HEK293 (cell line): ENCODE measurements around the gene HEMK1.

Experiments
- CTCF ChIA-PET: fragments of 350-600 bp; formaldehyde crosslinking; extraction: SDS; loops from one replicate; lab custom pipeline; 2021; ENCODE audit warnings: antibody characterized with exemption; lab: Yijun Ruan, JAX
- POLR2A ChIA-PET: fragments of 300-600 bp; formaldehyde crosslinking; extraction: SDS; loops from one replicate; lab custom pipeline; 2020; ENCODE audit warnings: antibody characterized with exemption, inconsistent platforms; lab: Yijun Ruan, JAX
- H3K27ac ChIP-seq: fragments of 200-500 bp; sonication (Bioruptor generic); 2 replicates; pipeline ENCODE4 v1.5.1; 2014; ENCODE audit warnings: low read depth, low read length, control low read depth, inconsistent platforms; ENCODE audit errors: extremely low read depth
- H3K36me3 ChIP-seq, 2 experiments: fragments of 200-500 bp in 1 of 2; sonication (Bioruptor generic) in 1 of 2; 1 replicate in 1 of 2; 2 replicates in 1 of 2; pipeline ENCODE4 v1.5.1; 2014 to 2017; ENCODE audit warnings: inconsistent platforms in 2 of 2, low read length in 2 of 2; ENCODE audit not compliant: control insufficient read depth in 2 of 2, insufficient read depth in 1 of 2
- H3K4me1 ChIP-seq: fragments of 200-500 bp; sonication (Bioruptor generic); 2 replicates; pipeline ENCODE4 v1.5.1; 2014; ENCODE audit warnings: mild to moderate bottlenecking, low read length, inconsistent platforms; ENCODE audit not compliant: control insufficient read depth, insufficient read depth
- H3K4me3 ChIP-seq: 2 replicates; pipeline ENCODE4 v1.5.1; 2011; ENCODE audit warnings: low read depth, mild to moderate bottlenecking, control low read depth, low read length, moderate library complexity
- H3K9me3 ChIP-seq: fragments of 200-500 bp; sonication (Bioruptor generic); 2 replicates; pipeline ENCODE4 v1.5.1; 2014; ENCODE audit warnings: low read depth, low read length, inconsistent platforms; ENCODE audit not compliant: control insufficient read depth, insufficient read depth
- GFI1B ChIP-seq: fragments of 450-650 bp; formaldehyde crosslinking; IDR thresholded peaks from 2 replicates; pipeline ENCODE4 v1.5.1; 2016; ENCODE audit warnings: missing biosample characterization, missing genetic modification characterization
- HOXC10 ChIP-seq: sonication (generic); formaldehyde crosslinking; IDR thresholded peaks from 2 replicates; pipeline ENCODE4 v1.8.1; 2023; ENCODE audit warnings: mild to moderate bottlenecking, missing genetic modification reagents
- OVOL3 ChIP-seq: fragments of 450-650 bp; formaldehyde crosslinking; IDR thresholded peaks from 2 replicates; pipeline ENCODE4 v1.5.1; 2016; ENCODE audit warnings: missing biosample characterization, missing genetic modification characterization
- SALL2 ChIP-seq: fragments of 450-650 bp; formaldehyde crosslinking; IDR thresholded peaks from 2 replicates; pipeline ENCODE4 v1.5.0; 2017; ENCODE audit warnings: missing biosample characterization, mild to moderate bottlenecking, missing genetic modification characterization, borderline replicate concordance
- TRIM28 ChIP-seq: IDR thresholded peaks from 2 replicates; pipeline ENCODE4 v1.6.1; 2011; ENCODE audit warnings: low read length, control low read depth, borderline replicate concordance
- WT1 ChIP-seq: fragments of 450-650 bp; formaldehyde crosslinking; IDR thresholded peaks from 2 replicates; pipeline ENCODE4 v1.5.1; 2016; ENCODE audit warnings: missing biosample characterization, missing genetic modification characterization
- YY2 ChIP-seq: fragments of 450-650 bp; formaldehyde crosslinking; IDR thresholded peaks from 2 replicates; pipeline ENCODE4 v1.5.1; 2016; ENCODE audit warnings: missing biosample characterization, missing genetic modification characterization
- ZNF148 ChIP-seq: fragments of 450-650 bp; formaldehyde crosslinking; IDR thresholded peaks from 2 replicates; pipeline ENCODE4 v1.5.0; 2017; ENCODE audit warnings: missing biosample characterization, missing genetic modification characterization, borderline replicate concordance
- ZNF221 ChIP-seq: fragments of 450-650 bp; formaldehyde crosslinking; IDR thresholded peaks from 2 replicates; pipeline ENCODE4 v1.5.1; 2017; ENCODE audit warnings: missing biosample characterization, missing genetic modification characterization, borderline replicate concordance
- ZNF223 ChIP-seq: fragments of 450-650 bp; formaldehyde crosslinking; IDR thresholded peaks from 2 replicates; pipeline ENCODE4 v1.5.1; 2016; ENCODE audit warnings: missing biosample characterization, missing genetic modification characterization
- ZNF248 ChIP-seq: fragments of 450-650 bp; formaldehyde crosslinking; IDR thresholded peaks from 2 replicates; pipeline ENCODE4 v1.5.1; 2017; ENCODE audit warnings: missing biosample characterization, missing genetic modification characterization
- ZNF274 ChIP-seq, 2 experiments: fragments of 200-500 bp in 1 of 2; fragments of 450-650 bp in 1 of 2; sonication (Bioruptor generic) in 1 of 2; formaldehyde crosslinking in 1 of 2; IDR thresholded peaks; 2 replicates each; pipeline versions ENCODE4 v1.5.1 to v1.6.1; 2014 to 2016; ENCODE audit warnings: borderline replicate concordance in 1 of 2, inconsistent platforms in 1 of 2, low read length in 1 of 2, missing biosample characterization in 1 of 2, missing genetic modification characterization in 1 of 2
- ZNF354C ChIP-seq: fragments of 450-650 bp; formaldehyde crosslinking; IDR thresholded peaks from 2 replicates; pipeline ENCODE4 v1.5.1; 2016; ENCODE audit warnings: missing biosample characterization, missing genetic modification characterization, low read depth, borderline replicate concordance
- ZNF423 ChIP-seq: fragments of 450-650 bp; formaldehyde crosslinking; IDR thresholded peaks from 2 replicates; pipeline ENCODE4 v1.5.1; 2016; ENCODE audit warnings: missing biosample characterization, missing genetic modification characterization
- ZNF585B ChIP-seq: fragments of 450-650 bp; formaldehyde crosslinking; IDR thresholded peaks from 2 replicates; pipeline ENCODE4 v1.5.1; 2016; ENCODE audit warnings: missing biosample characterization, missing genetic modification characterization
- ZNF670 ChIP-seq: fragments of 450-650 bp; formaldehyde crosslinking; IDR thresholded peaks from 2 replicates; pipeline ENCODE4 v1.5.1; 2016; ENCODE audit warnings: missing biosample characterization, missing genetic modification characterization, low read depth
- ZNF692 ChIP-seq: fragments of 450-650 bp; formaldehyde crosslinking; IDR thresholded peaks from 2 replicates; pipeline ENCODE4 v1.5.1; 2016; ENCODE audit warnings: missing biosample characterization, missing genetic modification characterization
- ZNF747 ChIP-seq: fragments of 450-650 bp; formaldehyde crosslinking; IDR thresholded peaks from 2 replicates; pipeline ENCODE4 v1.5.1; 2016; ENCODE audit warnings: missing biosample characterization, missing genetic modification characterization
- ZNF791 ChIP-seq: fragments of 450-650 bp; formaldehyde crosslinking; IDR thresholded peaks from 2 replicates; pipeline ENCODE4 v1.5.1; 2016; ENCODE audit warnings: missing biosample characterization, missing genetic modification characterization
- ZNF830 ChIP-seq: fragments of 450-650 bp; IDR thresholded peaks from 2 replicates; pipeline ENCODE4 v1.5.0; 2018; ENCODE audit warnings: missing biosample characterization, missing genetic modification characterization, low read depth, mild to moderate bottlenecking, moderate library complexity
- ZNF843 ChIP-seq: fragments of 450-650 bp; formaldehyde crosslinking; IDR thresholded peaks from 2 replicates; pipeline ENCODE4 v1.5.1; 2016; ENCODE audit warnings: missing biosample characterization, missing genetic modification characterization
- TF ChIP-seq, protein P1 (sequence below): fragments of 450-650 bp; formaldehyde crosslinking; IDR thresholded peaks from 2 replicates; pipeline ENCODE4 v1.5.1; 2016; ENCODE audit warnings: missing biosample characterization, missing genetic modification characterization
- TF ChIP-seq, protein P2 (sequence below): fragments of 450-650 bp; formaldehyde crosslinking; IDR thresholded peaks from 2 replicates; pipeline ENCODE4 v1.5.1; 2016; ENCODE audit warnings: missing biosample characterization, missing genetic modification characterization

Gene HEMK1

GRCh38 chr3:50606596-50606995 lies 37.3 kb downstream of the HEMK1 start (continued):
- TF ChIP-seq, protein P1, sequence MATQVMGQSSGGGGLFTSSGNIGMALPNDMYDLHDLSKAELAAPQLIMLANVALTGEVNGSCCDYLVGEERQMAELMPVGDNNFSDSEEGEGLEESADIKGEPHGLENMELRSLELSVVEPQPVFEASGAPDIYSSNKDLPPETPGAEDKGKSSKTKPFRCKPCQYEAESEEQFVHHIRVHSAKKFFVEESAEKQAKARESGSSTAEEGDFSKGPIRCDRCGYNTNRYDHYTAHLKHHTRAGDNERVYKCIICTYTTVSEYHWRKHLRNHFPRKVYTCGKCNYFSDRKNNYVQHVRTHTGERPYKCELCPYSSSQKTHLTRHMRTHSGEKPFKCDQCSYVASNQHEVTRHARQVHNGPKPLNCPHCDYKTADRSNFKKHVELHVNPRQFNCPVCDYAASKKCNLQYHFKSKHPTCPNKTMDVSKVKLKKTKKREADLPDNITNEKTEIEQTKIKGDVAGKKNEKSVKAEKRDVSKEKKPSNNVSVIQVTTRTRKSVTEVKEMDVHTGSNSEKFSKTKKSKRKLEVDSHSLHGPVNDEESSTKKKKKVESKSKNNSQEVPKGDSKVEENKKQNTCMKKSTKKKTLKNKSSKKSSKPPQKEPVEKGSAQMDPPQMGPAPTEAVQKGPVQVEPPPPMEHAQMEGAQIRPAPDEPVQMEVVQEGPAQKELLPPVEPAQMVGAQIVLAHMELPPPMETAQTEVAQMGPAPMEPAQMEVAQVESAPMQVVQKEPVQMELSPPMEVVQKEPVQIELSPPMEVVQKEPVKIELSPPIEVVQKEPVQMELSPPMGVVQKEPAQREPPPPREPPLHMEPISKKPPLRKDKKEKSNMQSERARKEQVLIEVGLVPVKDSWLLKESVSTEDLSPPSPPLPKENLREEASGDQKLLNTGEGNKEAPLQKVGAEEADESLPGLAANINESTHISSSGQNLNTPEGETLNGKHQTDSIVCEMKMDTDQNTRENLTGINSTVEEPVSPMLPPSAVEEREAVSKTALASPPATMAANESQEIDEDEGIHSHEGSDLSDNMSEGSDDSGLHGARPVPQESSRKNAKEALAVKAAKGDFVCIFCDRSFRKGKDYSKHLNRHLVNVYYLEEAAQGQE (tag by site-specific recombination) = no peak
- TF ChIP-seq ZNF585B (no peak), ZNF692 (tag by site-specific recombination) (no peak), ZNF670 (tag by site-specific recombination) (no peak), ZNF423 (tag by site-specific recombination) (no peak), ZNF221 (tag by site-specific recombination) (no peak)

DNA sequence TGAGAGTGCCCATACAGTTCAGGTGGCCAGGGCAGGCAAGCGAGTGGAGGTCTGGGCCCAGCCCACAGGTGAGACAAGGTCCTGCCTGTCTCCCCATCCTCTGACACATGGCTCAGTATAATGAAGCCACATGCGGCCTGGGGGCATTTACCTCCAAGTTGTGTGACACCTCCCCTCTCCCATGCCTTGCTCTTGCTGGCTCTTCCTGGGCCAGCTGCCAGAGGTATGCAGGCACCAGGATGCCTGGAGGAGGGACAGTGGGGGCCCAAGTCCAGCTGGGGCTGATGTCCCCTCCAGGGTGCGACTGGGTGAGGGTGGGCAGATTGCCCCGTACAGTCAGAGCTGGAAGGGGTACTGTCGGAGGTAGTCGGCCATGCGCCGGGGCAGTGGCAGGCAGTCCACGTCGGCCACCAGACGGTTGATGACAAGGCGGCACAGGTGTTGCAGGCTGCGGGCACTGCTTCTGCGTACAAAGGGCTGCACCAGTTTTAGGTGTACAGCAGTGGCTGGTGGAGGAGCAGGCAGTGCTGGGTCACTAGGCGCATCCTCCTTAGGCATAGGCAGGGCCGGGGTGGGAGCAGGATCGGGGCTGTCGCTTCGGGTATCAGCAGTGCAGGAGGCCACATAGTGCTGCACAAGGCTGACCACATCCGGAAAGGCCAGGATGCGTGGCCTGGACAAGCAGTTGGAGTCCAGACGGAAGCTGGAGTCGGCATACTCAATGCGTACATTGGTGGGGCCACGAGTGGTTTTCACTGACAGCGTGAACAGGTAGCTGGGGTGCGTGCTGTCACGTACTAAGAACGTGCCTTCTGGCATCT lies 38.2 kb downstream of the HEMK1 start:
- Histone ChIP-seq H3K4me3 (no peak overlapping the region), H3K36me3 (peaks cover 0 to 3% of the 10 kb centered on the region in 2 experiments; a peak in 1 of 3 replicates), H3K9me3 (no peaks in the 10 kb centered on the region), H3K4me1 (0 out of 2 replicates have a peak, but pooled peaks cover 2% of the 10 kb centered on the region), H3K27ac (no peak overlapping the region)
- CTCF ChIA-PET = interaction anchor here (0.6 kb wide), 1 partner anchor 418 kb away, joined by 4 read pairs; no protein-coding TSS in a partner anchor
- TF ChIP-seq TRIM28 (no peak), ZNF843 (no peak), ZNF830 (tag by site-specific recombination) (no peak), SALL2 (tag by site-specific recombination) (no peak), ZNF274 (IDR thresholded peaks at IDR 0.05; ENCODE audit: low read length) (no peak), ZNF274 (tag by site-specific recombination; IDR thresholded peaks at IDR 0.05; ENCODE audit: borderline replicate concordance) (no peak), OVOL3 (tag by site-specific recombination) (no peak), ZNF791 (no peak), ZNF354C (tag by site-specific recombination) (no peak), ZNF248 (tag by site-specific recombination) (no peak), GFI1B (tag by site-specific recombination) (no peak), WT1 (tag by site-specific recombination) (no peak), HOXC10 (CRISPR knock-in tag) (no peak), ZNF223 (tag by site-specific recombination) (no peak), YY2 (tag by site-specific recombination) (no peak), ZNF747 (tag by site-specific recombination) (no peak), ZNF148 (tag by site-specific recombination) (no peak)
- TF ChIP-seq, protein P2, sequence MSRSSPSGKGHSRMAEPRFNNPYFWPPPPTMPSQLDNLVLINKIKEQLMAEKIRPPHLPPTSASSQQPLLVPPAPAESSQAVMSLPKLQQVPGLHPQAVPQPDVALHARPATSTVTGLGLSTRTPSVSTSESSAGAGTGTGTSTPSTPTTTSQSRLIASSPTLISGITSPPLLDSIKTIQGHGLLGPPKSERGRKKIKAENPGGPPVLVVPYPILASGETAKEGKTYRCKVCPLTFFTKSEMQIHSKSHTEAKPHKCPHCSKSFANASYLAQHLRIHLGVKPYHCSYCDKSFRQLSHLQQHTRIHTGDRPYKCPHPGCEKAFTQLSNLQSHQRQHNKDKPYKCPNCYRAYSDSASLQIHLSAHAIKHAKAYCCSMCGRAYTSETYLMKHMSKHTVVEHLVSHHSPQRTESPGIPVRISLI = no peak
- POLR2A ChIA-PET = no interaction called here
